Calu3 (cell line): ENCODE measurements around the gene TNFRSF25. TPM values are rescaled to one million over a fixed set of nuclear protein-coding genes. Genes with fewer than 3 reads are reported as not detected.

Source experiments
- BruUV-seq: library from RNA; stranded (reverse); fragments of 400-500 nt; replicated peaks from 2 replicates; lab custom pipeline; 2021; lab: Mats Ljungman, UMichigan
- CTCF ChIA-PET: fragments of 300-600 bp; sonication (Branson Sonifier 250); formaldehyde crosslinking; loops from one replicate; lab custom pipeline; 2022; ENCODE audit warnings: antibody characterized with exemption; lab: Charles Lee
- DNase-seq: peaks from one replicate; pipeline ENCODE4 v3.0.0; 2022
- H3K27ac Mint-ChIP-seq: one replicate; pipeline ENCODE4 v1.8.0; 2022; ENCODE audit warnings: mixed read lengths; ENCODE audit not compliant: unreplicated experiment
- H3K27me3 Mint-ChIP-seq: one replicate; pipeline ENCODE4 v1.8.0; 2022; ENCODE audit warnings: mixed read lengths; ENCODE audit not compliant: unreplicated experiment
- H3K36me3 Mint-ChIP-seq: one replicate; pipeline ENCODE4 v1.8.0; 2022; ENCODE audit warnings: mild to moderate bottlenecking, moderate library complexity, mixed read lengths; ENCODE audit not compliant: insufficient read depth, unreplicated experiment
- H3K4me1 Mint-ChIP-seq: one replicate; pipeline ENCODE4 v1.8.0; 2022; ENCODE audit warnings: mild to moderate bottlenecking, low read depth, mixed read lengths; ENCODE audit not compliant: unreplicated experiment
- H3K4me3 Mint-ChIP-seq: one replicate; pipeline ENCODE4 v1.8.0; 2022; ENCODE audit warnings: mild to moderate bottlenecking, low read depth, moderate library complexity, mixed read lengths; ENCODE audit not compliant: unreplicated experiment
- H3K9me3 Mint-ChIP-seq: one replicate; pipeline ENCODE4 v1.8.0; 2022; ENCODE audit warnings: low read depth, mixed read lengths; ENCODE audit not compliant: unreplicated experiment
- CTCF ChIP-seq: fragments of 200-600 bp; IDR thresholded peaks from one replicate; pipeline ENCODE4 v1.8.0; 2022; ENCODE audit warnings: antibody characterized with exemption; ENCODE audit not compliant: unreplicated experiment
- intact Hi-C: fragments of 100-400 bp; cut with micrococcal nuclease; formaldehyde crosslinking; loops from one replicate; pipeline ENCODE4 v1.10.0; 2022; ENCODE audit not compliant: unreplicated experiment
- total RNA-seq: library from RNA; stranded (reverse); gene quantifications from 2 replicates; pipeline ENCODE4 v1.2.3, GENCODE V29; 2022

TNFRSF25 gene
- total RNA-seq, 1 experiment from 2014 or later = 6.4 TPM

- CTCF ChIA-PET = no interaction called here
- H3K4me1 Mint-ChIP-seq = no peaks in the 10 kb centered on the region
- no peaks in the 10 kb centered on the region for H3K9me3 Mint-ChIP-seq
- BruUV-seq = no TSS peak
- no peak overlapping the region for H3K4me3 Mint-ChIP-seq
- peaks cover 5% of the 10 kb centered on the region for H3K36me3 Mint-ChIP-seq
- intact Hi-C loops = no loop called here
- no peak for DNase-seq
- TF ChIP-seq CTCF = no peak
- no peak overlapping the region for H3K27ac Mint-ChIP-seq
- peaks cover 40% of the 10 kb centered on the region for H3K27me3 Mint-ChIP-seq
Observed at GRCh38 chr1:6504887-6505286, 38.9 kb upstream of the TNFRSF25 start.

- Mint-ChIP-seq H3K4me1 (no peaks in the 10 kb centered on the region), H3K4me3 (no peak overlapping the region), H3K36me3 (peaks cover 5% of the 10 kb centered on the region), H3K9me3 (no peaks in the 10 kb centered on the region), H3K27me3 (peaks cover 48% of the 10 kb centered on the region), H3K27ac (no peak overlapping the region)
- no TSS peak for BruUV-seq
- CTCF ChIA-PET = no interaction called here
- intact Hi-C loops = no loop called here
- no peak for TF ChIP-seq CTCF
- DNase-seq = no peak
Observed at GRCh38 chr1:6503884-6504602, 38.1 kb upstream of the TNFRSF25 start.

GRCh38 chr1:6502000-6502891 lies 36.3 kb upstream of the TNFRSF25 start:
- no peak overlapping the region for H3K4me3 Mint-ChIP-seq
- no TSS peak for BruUV-seq
- no peak for TF ChIP-seq CTCF
- H3K36me3 Mint-ChIP-seq = peaks cover 5% of the 10 kb centered on the region
- no peak for DNase-seq
- intact Hi-C loops = no loop called here
- peaks cover 56% of the 10 kb centered on the region for H3K27me3 Mint-ChIP-seq
- H3K4me1 Mint-ChIP-seq = no peaks in the 10 kb centered on the region
- H3K9me3 Mint-ChIP-seq = no peaks in the 10 kb centered on the region
- CTCF ChIA-PET = no interaction called here
- H3K27ac Mint-ChIP-seq = no peak overlapping the region

GRCh38 chr1:6501279-6501813 lies 35.4 kb upstream of the TNFRSF25 start:
- TF ChIP-seq CTCF = no peak
- intact Hi-C loops = no loop called here
- H3K36me3 Mint-ChIP-seq = peaks cover 5% of the 10 kb centered on the region
- DNase-seq = no peak
- no peak overlapping the region for H3K27ac Mint-ChIP-seq
- CTCF ChIA-PET = no interaction called here
- H3K27me3 Mint-ChIP-seq = peaks cover 58% of the 10 kb centered on the region
- H3K4me3 Mint-ChIP-seq = no peak overlapping the region
- BruUV-seq = no TSS peak
- no peaks in the 10 kb centered on the region for H3K9me3 Mint-ChIP-seq
- no peaks in the 10 kb centered on the region for H3K4me1 Mint-ChIP-seq
